GM21515 (cell line): Measurements from ENCODE around the gene HOXB4.

Experiments used
- ATAC-seq: cut with Tn5 transposase; IDR thresholded peaks from one replicate; pipeline ENCODE4 v1.9.1; 2021; ENCODE audit not compliant: unreplicated experiment

Gene HOXB4

DNA sequence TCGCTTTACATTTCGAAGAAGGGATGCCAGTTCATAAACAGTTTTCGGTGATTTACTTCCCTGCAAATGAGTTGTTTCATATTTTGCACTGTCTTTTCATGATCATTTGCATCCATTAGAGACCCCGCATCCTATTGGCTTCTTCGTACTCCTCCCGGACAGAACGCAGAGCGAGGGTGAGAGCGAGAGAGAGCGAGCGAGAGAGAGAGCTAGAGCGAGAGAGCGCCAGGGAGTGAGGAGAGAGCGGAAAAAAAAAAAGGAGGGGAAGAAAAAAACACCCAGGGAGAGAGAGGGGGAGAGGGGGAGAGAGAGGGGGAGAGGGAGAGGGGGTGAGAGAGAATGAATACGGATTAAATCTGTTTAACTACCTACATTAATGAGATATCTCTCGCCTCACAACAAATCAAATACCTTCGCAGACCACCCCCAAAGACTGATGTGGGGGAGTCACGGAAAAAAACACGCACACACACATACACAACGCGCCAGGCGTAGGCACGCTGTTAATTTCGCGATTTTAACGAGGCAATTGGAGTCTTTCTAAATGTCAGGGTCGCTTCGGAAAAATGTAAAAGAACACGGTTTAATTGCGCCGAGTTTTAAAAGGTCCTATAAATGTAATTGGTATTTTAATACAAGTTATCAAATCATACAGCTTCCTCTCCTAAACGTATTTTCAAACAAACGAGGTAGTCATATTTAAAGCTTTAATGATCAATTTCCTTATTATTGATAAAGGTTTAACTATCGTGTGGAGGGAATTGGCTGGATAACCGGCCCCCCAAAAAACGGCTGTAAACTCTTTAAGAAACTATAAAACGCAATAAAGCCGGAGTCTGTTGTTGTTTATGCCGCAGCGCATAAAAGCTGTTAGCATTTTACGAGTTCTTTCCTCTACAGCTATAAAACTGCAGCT is 37.2 kb upstream of the HOXB4 start, which contains the start of gene HOXB8:
HOXB8 (minus strand) TSS at position 246 of the 916 bp plus-strand sequence. CDS start 588 bp downstream, outside the sequence.
- no peak for ATAC-seq

- no peak for ATAC-seq
Measured at GRCh38 chr17:48613862-48614694, 35.9 kb upstream of the HOXB4 start.

- no peak for ATAC-seq
Measured at GRCh38 chr17:48612854-48613691, 34.9 kb upstream of the HOXB4 start.

- ATAC-seq = no peak
Measured at GRCh38 chr17:48612456-48612853, 34.3 kb upstream of the HOXB4 start.

GRCh38 chr17:48611681-48612455 is 33.7 kb upstream of the HOXB4 start:
- no peak for ATAC-seq

DNA sequence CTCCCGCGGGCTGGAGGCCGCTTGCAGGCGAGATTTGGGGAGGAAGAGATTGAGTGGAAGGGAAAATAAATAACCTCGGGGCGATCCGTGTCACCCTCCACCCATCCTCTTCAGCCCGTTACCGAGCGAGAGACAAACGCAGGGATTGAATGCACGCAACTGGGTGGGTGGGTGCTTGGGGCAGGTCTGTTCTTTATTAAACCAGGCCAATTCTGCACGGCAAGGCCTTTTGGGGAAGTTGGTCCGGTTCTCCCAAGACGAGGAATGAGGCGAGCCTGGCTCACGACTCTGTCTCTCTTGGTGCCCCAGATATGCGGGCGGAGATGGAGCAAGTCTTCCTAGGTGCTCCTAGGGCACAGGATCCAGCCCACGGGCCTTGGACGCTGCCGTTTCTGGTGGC is 33.1 kb upstream of the HOXB4 start:
- ATAC-seq = no peak

DNA sequence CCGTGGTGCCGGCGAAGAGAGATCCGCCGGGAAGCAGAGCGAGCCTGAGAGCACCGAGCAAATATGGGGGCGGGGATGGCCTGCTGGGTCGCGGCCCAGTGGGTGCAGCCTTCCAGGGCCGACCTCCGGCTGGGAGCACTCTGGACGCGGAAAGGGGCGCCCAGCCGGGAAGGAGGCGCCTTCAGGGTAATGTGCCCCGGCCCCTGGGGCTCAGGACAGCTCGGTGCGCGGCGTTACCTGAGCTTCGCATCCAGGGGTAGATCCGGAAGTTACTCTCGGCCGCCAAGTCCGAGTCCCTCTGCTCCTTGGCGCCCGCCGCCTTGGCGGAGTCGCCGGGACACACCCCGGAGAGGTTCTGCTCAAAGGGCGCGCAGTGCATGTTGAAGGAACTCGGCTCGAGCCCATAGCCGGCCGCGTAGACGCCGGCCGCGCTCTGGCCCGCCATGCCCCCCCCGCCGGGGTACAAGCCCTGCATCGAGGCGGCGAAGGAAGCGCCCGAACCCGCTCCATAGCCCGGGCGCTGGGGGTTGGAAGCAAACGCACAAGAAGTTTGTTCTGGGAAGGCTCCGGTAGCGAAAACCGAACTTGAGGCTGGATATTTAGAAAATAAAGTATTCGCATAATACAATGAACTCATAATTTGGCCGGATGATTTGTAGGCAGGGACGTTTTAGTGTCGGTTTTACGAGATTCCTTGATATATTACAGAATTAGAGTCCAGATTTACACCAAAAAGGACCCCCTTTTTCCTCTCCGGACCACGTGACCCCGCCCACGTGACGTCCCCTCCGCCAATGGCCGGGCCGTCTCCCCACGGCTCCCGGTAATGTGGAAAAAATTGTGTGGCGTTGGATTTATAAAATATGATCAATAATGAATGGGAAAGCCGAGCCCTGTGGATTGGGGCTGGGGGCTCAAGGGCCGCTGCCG is 32.4 kb upstream of the HOXB4 start, which contains the start of gene HOXB7:
HOXB7 (minus strand) TSS at position 736 of the 930 bp plus-strand sequence; CDS start at position 637, 99 bp downstream.
- ATAC-seq = no peak

- ATAC-seq = no peak
Measured at GRCh38 chr17:48609759-48610281, 31.7 kb upstream of the HOXB4 start.

GRCh38 chr17:48609033-48609432 is 30.9 kb upstream of the HOXB4 start:
- ATAC-seq = no peak

DNA sequence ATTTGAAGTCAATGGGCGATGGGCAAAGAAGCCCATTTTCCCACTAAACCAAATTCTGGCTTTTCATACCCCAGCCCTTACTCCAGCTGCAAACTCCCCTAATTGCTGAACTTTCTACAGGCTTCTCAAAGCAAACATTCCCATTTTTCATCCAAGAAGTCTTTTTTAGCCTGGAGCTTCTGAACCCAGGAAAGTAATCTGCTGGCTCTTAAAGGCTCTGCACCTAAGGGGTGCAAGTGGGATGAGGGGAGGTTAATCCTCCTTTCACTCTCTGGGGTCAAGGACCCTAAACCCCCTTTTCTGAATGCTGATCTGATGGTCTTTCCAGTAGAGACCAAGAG is 30.3 kb upstream of the HOXB4 start:
- no peak for ATAC-seq

- no peak for ATAC-seq
Measured at GRCh38 chr17:48606892-48607614, 28.9 kb upstream of the HOXB4 start.

DNA sequence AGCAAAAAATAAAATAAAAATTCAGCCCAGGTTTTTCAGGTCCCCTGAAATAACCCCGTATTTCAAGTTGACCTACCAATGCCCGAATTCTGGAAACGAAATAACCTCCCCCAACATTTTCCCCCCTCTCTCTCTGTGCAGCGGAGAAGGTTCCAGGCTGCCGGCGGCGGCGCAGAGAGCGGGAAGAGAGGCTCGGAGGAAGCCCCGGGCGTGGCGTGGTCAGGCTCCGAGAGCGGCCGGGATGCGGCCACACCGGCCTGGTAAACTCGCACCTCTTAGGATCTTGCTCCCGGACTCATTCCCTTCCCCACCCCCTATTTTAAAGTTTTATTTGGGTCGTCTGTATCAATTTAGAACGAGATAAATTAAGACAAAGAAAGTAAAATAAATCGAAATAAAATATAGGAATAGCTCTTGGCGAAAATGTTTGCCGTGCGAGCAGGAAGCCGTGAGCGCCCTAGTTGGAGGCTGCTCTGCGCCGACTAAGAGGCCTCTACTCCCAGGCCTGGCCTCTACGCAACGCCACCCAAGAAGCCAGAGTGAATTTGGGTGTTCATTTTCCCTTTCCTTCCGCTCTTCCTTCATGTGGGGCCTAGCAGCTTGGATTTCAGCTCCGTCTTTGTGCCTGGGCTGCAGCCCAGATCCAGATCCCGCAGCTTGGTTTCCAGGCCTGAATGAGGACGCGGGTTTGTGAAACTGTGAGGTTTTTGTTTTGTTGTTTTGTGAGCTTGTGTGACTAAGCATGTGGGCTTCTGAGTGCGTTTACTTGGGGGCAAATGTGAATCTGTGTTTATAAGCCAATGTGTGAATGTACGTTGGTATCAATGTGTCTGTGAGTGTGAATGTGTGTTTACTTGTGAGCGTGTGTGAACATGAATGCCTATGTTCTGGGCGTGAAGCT is 28.1 kb upstream of the HOXB4 start:
- ATAC-seq = no peak

- ATAC-seq = no peak
Measured at GRCh38 chr17:48605409-48605919, 27.3 kb upstream of the HOXB4 start.

GRCh38 chr17:48604770-48605329 is 26.7 kb upstream of the HOXB4 start, which contains the start of gene HOXB6:
Gene HOXB6 (minus strand): TSS chr17:48604986. CDS start chr17:48598150, 6,836 bp downstream.
- no peak for ATAC-seq

DNA sequence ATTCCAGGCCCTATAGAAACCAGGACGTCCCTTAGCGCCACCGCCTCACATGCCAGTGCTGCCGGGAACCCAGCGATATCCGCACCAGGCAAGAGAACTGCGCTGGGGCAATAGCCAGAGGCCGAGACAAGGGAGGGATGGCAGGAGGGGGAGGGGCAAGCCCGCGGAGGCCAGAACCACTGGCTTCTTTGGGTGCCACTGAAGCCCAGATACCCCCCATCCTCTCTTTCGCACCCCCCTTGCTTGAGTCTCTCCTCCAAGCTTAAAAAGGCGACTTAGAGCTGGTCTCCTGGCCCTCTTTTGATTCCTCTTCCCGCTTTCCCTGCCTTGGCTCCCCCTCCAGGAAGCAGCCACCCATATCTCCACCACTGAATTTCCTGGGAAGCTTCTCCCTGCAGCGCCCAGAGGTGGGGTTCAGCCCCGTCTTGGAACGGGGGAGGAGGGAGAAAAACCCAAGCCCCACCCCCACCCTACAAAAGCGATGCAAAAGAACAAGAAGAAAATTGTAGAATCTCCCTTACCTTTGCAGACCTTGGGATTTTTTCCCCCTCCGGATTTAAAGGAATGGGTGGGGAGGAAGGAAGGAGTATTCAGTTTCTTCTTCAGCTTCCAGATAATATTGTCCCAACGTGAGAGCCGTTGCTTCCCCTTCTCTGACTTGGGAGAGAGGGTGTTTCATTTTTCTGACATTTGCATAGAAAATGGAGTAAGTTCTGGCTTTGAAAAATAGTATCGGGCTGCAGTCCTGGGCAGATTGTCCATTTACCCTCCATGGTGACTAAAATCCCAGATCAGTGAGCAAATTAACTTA is 26.0 kb upstream of the HOXB4 start:
- ATAC-seq = no peak
